Right kidney (tissue), 9 donors: ENCODE results near the gene FBLIM1.

Source experiments
- DNase-seq: peaks from one replicate; pipeline ENCODE4 v3.0.0-alpha.2; 2016
- long read RNA-seq, 8 donors: transcript quantifications; one replicate each; lab custom pipeline, GENCODE V29; 2026

The FBLIM1 gene
- long read RNA-seq, donor 1, transcript FBLIM1-202 (9 exons, 3,695 nt), result major isoform, 11 of 24 reads
- long read RNA-seq, donor 1, partial matches to known transcripts, result 12 of 24 reads
- long read RNA-seq, donor 1, other reads (novel, unspliced or antisense), result 0 of 24 reads
- long read RNA-seq, donor 2, transcript FBLIM1-202 (9 exons, 3,695 nt), result major isoform, 5 of 5 reads
- long read RNA-seq, donor 2, partial matches to known transcripts, result 0 of 5 reads
- long read RNA-seq, donor 2, other reads (novel, unspliced or antisense), result 0 of 5 reads
- long read RNA-seq, donor 3, partial matches to known transcripts, result 0 of 3 reads
- long read RNA-seq, donor 3, other reads (novel, unspliced or antisense), result 0 of 3 reads
- long read RNA-seq, donor 4, transcript FBLIM1-202 (9 exons, 3,695 nt), result major isoform, 6 of 41 reads
- long read RNA-seq, donor 4, partial matches to known transcripts, result 35 of 41 reads
- long read RNA-seq, donor 4, other reads (novel, unspliced or antisense), result 0 of 41 reads
- long read RNA-seq, donor 5, transcript FBLIM1-202 (9 exons, 3,695 nt), result major isoform, 9 of 16 reads
- long read RNA-seq, donor 5, partial matches to known transcripts, result 0 of 16 reads
- long read RNA-seq, donor 5, other reads (novel, unspliced or antisense), result 6 of 16 reads
- long read RNA-seq, donor 6, transcript FBLIM1-202 (9 exons, 3,695 nt), result major isoform, 12 of 12 reads
- long read RNA-seq, donor 6, partial matches to known transcripts, result 0 of 12 reads
- long read RNA-seq, donor 6, other reads (novel, unspliced or antisense), result 0 of 12 reads
- long read RNA-seq, donor 7, transcript FBLIM1-202 (9 exons, 3,695 nt), result major isoform, 18 of 37 reads
- long read RNA-seq, donor 7, partial matches to known transcripts, result 16 of 37 reads
- long read RNA-seq, donor 7, other reads (novel, unspliced or antisense), result 0 of 37 reads
- long read RNA-seq, donor 8, transcript FBLIM1-202 (9 exons, 3,695 nt), result major isoform, 7 of 14 reads
- long read RNA-seq, donor 8, partial matches to known transcripts, result 0 of 14 reads
- long read RNA-seq, donor 8, other reads (novel, unspliced or antisense), result 5 of 14 reads

- no peak for DNase-seq
Observed at GRCh38 chr1:15758343-15758931, at the start of gene FBLIM1. Gene FBLIM1, plus strand, starts transcription at chr1:15758795. Its CDS starts 6,189 bp downstream, at chr1:15764984.

GRCh38 chr1:15709226-15709625, 49.4 kb upstream of the FBLIM1 start:
- no peak for DNase-seq

GRCh38 chr1:15712168-15712567, 46.4 kb upstream of the FBLIM1 start:
- DNase-seq, result no peak

GRCh38 chr1:15714406-15715136, 44.0 kb upstream of the FBLIM1 start:
- no peak for DNase-seq

GRCh38 chr1:15717418-15718125, 41.0 kb upstream of the FBLIM1 start:
- no peak for DNase-seq

- no peak for DNase-seq
Observed at GRCh38 chr1:15718199-15718601, 40.4 kb upstream of the FBLIM1 start.

GRCh38 chr1:15719381-15720120, 39.0 kb upstream of the FBLIM1 start:
- DNase-seq, result no peak

- DNase-seq, result no peak
Observed at GRCh38 chr1:15720861-15721260, 37.7 kb upstream of the FBLIM1 start.

- DNase-seq, result no peak
Observed at GRCh38 chr1:15722411-15722810, 36.2 kb upstream of the FBLIM1 start.

- no peak for DNase-seq
Observed at GRCh38 chr1:15722836-15723532, 35.6 kb upstream of the FBLIM1 start.

- no peak for DNase-seq
Observed at GRCh38 chr1:15723631-15724246, 34.9 kb upstream of the FBLIM1 start.

GRCh38 chr1:15724949-15725880, 33.4 kb upstream of the FBLIM1 start:
- no peak for DNase-seq

- no peak for DNase-seq
Observed at GRCh38 chr1:15726508-15726907, 32.1 kb upstream of the FBLIM1 start.

- DNase-seq, result no peak
Observed at GRCh38 chr1:15727021-15727420, 31.6 kb upstream of the FBLIM1 start.

GRCh38 chr1:15727424-15727823, 31.2 kb upstream of the FBLIM1 start:
- DNase-seq, result no peak

- DNase-seq, result no peak
Observed at GRCh38 chr1:15727866-15728534, 30.6 kb upstream of the FBLIM1 start.

GRCh38 chr1:15728937-15729657, 29.5 kb upstream of the FBLIM1 start:
- no peak for DNase-seq
